HepG2 (cell line): Measurements from ENCODE around the gene ALDOA. TPM values are rescaled to one million over a fixed set of nuclear protein-coding genes. Genes with fewer than 3 reads are reported as not detected.

Experiments
- ATF6 ChIP-seq: sonication (generic); formaldehyde crosslinking; conservative IDR thresholded peaks from 2 replicates; pipeline ENCODE4 v1.4.0; 2020; ENCODE audit warnings: missing genetic modification reagents
- BRF2 ChIP-seq: sonication (generic); formaldehyde crosslinking; IDR thresholded peaks from 2 replicates; pipeline ENCODE4 v1.8.1; 2022; ENCODE audit warnings: mild to moderate bottlenecking, missing genetic modification reagents
- CBX5 ChIP-seq: sonication (generic); formaldehyde crosslinking; IDR thresholded peaks from 2 replicates; pipeline ENCODE4 v1.4.0; 2020; ENCODE audit warnings: missing genetic modification reagents, borderline replicate concordance
- FOXP1 ChIP-seq, 2 experiments: fragments of 450-650 bp in 1 of 2; IDR thresholded peaks; 2 replicates each; pipeline ENCODE4 v1.6.1; 2017 to 2018; ENCODE audit warnings: antibody characterized with exemption in 1 of 2
- HOXA7 ChIP-seq: sonication (generic); formaldehyde crosslinking; IDR thresholded peaks from 2 replicates; pipeline ENCODE4 v1.8.1; 2022; ENCODE audit warnings: mild to moderate bottlenecking, missing genetic modification reagents, moderate library complexity
- IKZF4 ChIP-seq: sonication (generic); formaldehyde crosslinking; IDR thresholded peaks from 2 replicates; pipeline ENCODE4 v1.5.1; 2020; ENCODE audit warnings: borderline replicate concordance, mild to moderate bottlenecking, low read depth, missing genetic modification reagents; ENCODE audit errors: not compliant biosample characterization
- JUNB ChIP-seq: sonication (generic); formaldehyde crosslinking; IDR thresholded peaks from 2 replicates; pipeline ENCODE4 v1.8.0; 2022; ENCODE audit warnings: missing genetic modification reagents, mild to moderate bottlenecking, borderline replicate concordance
- MXD4 ChIP-seq: IDR thresholded peaks from 2 replicates; pipeline ENCODE4 v1.6.1; 2016; ENCODE audit warnings: mild to moderate bottlenecking, missing biosample characterization, missing genetic modification reagents
- NR2F1 ChIP-seq, 2 experiments: fragments of 450-650 bp in 1 of 2; formaldehyde crosslinking in 1 of 2; IDR thresholded peaks; 2 replicates each; pipeline versions ENCODE4 v1.5.0 to v1.6.1; 2016 to 2020; ENCODE audit warnings: mild to moderate bottlenecking in 1 of 2, missing compliant biosample characterization in 1 of 2, missing genetic modification reagents in 1 of 2, moderate library complexity in 1 of 2
- PPARG ChIP-seq: conservative IDR thresholded peaks from 2 replicates; pipeline ENCODE4 v1.6.1; 2016; ENCODE audit warnings: missing biosample characterization, missing genetic modification reagents
- SPEN ChIP-seq: sonication (generic); formaldehyde crosslinking; IDR thresholded peaks from 2 replicates; pipeline ENCODE4 v1.5.1; 2020; ENCODE audit warnings: low read depth, mild to moderate bottlenecking, missing genetic modification reagents
- TEAD2 ChIP-seq: sonication (generic); formaldehyde crosslinking; IDR thresholded peaks from 2 replicates; pipeline ENCODE4 v1.9.0; 2021; ENCODE audit warnings: missing genetic modification reagents
- TFDP1 ChIP-seq: IDR thresholded peaks from 2 replicates; pipeline ENCODE4 v1.6.1; 2016; ENCODE audit warnings: missing compliant biosample characterization, missing genetic modification reagents, borderline replicate concordance
- ZBTB33 ChIP-seq: sonication (generic); formaldehyde crosslinking; IDR thresholded peaks from 2 replicates; pipeline ENCODE4 v1.4.0; 2020; ENCODE audit warnings: missing genetic modification reagents
- ZNF414 ChIP-seq: sonication (generic); formaldehyde crosslinking; IDR thresholded peaks from 2 replicates; pipeline ENCODE4 v1.5.0; 2020; ENCODE audit warnings: missing genetic modification reagents
- ZNF564 ChIP-seq: sonication (generic); formaldehyde crosslinking; IDR thresholded peaks from 2 replicates; pipeline ENCODE4 v1.8.1; 2023; ENCODE audit warnings: mild to moderate bottlenecking, missing genetic modification reagents
- ZNF614 ChIP-seq: IDR thresholded peaks from 2 replicates; pipeline ENCODE4 v1.6.1; 2018; ENCODE audit warnings: missing biosample characterization, missing genetic modification reagents, inconsistent platforms, borderline replicate concordance
- polyA plus RNA-seq, 8 experiments: library from polyadenylated mRNA; depleted of rRNA in 3 of 8; stranded (reverse) in 7 of 8; unstranded in 1 of 8; fragments of >200 nt; fragmentation: Illumina TruSeq in 4 of 8; extraction: Trizol in 4 of 8; gene quantifications; 2 replicates each; pipeline versions ENCODE4 v1.2.1 to v1.2.3, GENCODE V29; 2011 to 2016; ENCODE audit warnings: low read depth in 4 of 8, missing spikeins in 1 of 8, mixed read lengths in 1 of 8; ENCODE audit not compliant: insufficient read depth in 1 of 8
- total RNA-seq, 5 experiments: library from RNA; depleted of rRNA; stranded (reverse); fragments of >200 nt; fragmentation: Illumina TruSeq; extraction: Trizol; gene quantifications; 2 replicates each; pipeline ENCODE4 v1.2.3, GENCODE V29; 2016; ENCODE audit warnings: low read depth in 1 of 5
- TF ChIP-seq, protein P1 (sequence below): sonication (generic); formaldehyde crosslinking; IDR thresholded peaks from 2 replicates; pipeline ENCODE4 v1.5.1; 2020; ENCODE audit warnings: missing genetic modification reagents, mild to moderate bottlenecking, borderline replicate concordance
- TF ChIP-seq, protein P2 (sequence below): sonication (generic); formaldehyde crosslinking; IDR thresholded peaks from 2 replicates; pipeline ENCODE4 v1.4.0; 2020; ENCODE audit warnings: missing genetic modification reagents

ALDOA gene
- total and polyA plus RNA-seq, 2 of the 13 experiments (the other 11 are each of a cell fraction or from before 2014, with no cell fraction given), result 925 to 1,884 TPM

GRCh38 chr16:30113031-30113710 is 47.6 kb downstream of the ALDOA start, which contains the start of gene GDPD3 (continued):
- TF ChIP-seq IKZF4 (CRISPR knock-in tag), result no peak
- TF ChIP-seq ZNF414 (CRISPR knock-in tag), result no peak
- TF ChIP-seq, protein P1, sequence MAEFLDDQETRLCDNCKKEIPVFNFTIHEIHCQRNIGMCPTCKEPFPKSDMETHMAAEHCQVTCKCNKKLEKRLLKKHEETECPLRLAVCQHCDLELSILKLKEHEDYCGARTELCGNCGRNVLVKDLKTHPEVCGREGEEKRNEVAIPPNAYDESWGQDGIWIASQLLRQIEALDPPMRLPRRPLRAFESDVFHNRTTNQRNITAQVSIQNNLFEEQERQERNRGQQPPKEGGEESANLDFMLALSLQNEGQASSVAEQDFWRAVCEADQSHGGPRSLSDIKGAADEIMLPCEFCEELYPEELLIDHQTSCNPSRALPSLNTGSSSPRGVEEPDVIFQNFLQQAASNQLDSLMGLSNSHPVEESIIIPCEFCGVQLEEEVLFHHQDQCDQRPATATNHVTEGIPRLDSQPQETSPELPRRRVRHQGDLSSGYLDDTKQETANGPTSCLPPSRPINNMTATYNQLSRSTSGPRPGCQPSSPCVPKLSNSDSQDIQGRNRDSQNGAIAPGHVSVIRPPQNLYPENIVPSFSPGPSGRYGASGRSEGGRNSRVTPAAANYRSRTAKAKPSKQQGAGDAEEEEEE (CRISPR knock-in tag), result no peak; the same call in 1 of the 2 replicates
- no peak for TF ChIP-seq MXD4 (CRISPR knock-in tag)
- TF ChIP-seq HOXA7 (CRISPR knock-in tag), result no peak
- no peak for TF ChIP-seq FOXP1 (IDR thresholded peaks at IDR 0.05)
- no peak for TF ChIP-seq FOXP1 (CRISPR knock-in tag; IDR thresholded peaks at IDR 0.05)
- peak; percentile 95 for TF ChIP-seq ZBTB33 (CRISPR knock-in tag)
- TF ChIP-seq ATF6 (CRISPR knock-in tag), result no peak
- no peak for TF ChIP-seq NR2F1 (CRISPR knock-in tag; IDR thresholded peaks at IDR 0.05)
- no peak for TF ChIP-seq SPEN (CRISPR knock-in tag)
- TF ChIP-seq ZNF614 (CRISPR knock-in tag), result no peak
- no peak for TF ChIP-seq CBX5 (CRISPR knock-in tag)
- no peak for TF ChIP-seq TEAD2 (CRISPR knock-in tag)
- TF ChIP-seq, protein P2, sequence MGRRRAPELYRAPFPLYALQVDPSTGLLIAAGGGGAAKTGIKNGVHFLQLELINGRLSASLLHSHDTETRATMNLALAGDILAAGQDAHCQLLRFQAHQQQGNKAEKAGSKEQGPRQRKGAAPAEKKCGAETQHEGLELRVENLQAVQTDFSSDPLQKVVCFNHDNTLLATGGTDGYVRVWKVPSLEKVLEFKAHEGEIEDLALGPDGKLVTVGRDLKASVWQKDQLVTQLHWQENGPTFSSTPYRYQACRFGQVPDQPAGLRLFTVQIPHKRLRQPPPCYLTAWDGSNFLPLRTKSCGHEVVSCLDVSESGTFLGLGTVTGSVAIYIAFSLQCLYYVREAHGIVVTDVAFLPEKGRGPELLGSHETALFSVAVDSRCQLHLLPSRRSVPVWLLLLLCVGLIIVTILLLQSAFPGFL (CRISPR knock-in tag), result no peak
- TF ChIP-seq ZNF564 (CRISPR knock-in tag), result no peak
- TF ChIP-seq BRF2 (CRISPR knock-in tag), result no peak
- no peak for TF ChIP-seq JUNB (CRISPR knock-in tag)
- TF ChIP-seq TFDP1 (CRISPR knock-in tag), result no peak
- no peak for TF ChIP-seq PPARG (CRISPR knock-in tag)
